Esophagus squamous epithelium (tissue), 4 donors: Measurements from ENCODE around the gene FIGNL2.

Source experiments
- CTCF ChIP-seq, 6 experiments: fragments of 450-650 bp in 4 of 6; fragments of 200-600 bp in 2 of 6; sonication (generic) in 2 of 6; IDR thresholded peaks; one replicate each; pipeline ENCODE4 v1.5.1; 2016 to 2019; ENCODE audit warnings: antibody characterized with exemption in 6 of 6, mild to moderate bottlenecking in 4 of 6, moderate library complexity in 4 of 6
- POLR2A ChIP-seq, 4 donors: fragments of 450-650 bp; IDR thresholded peaks; one replicate each; pipeline ENCODE4 v1.6.1; 2017; ENCODE audit warnings: antibody characterized with exemption in 4 of 4, mild to moderate bottlenecking in 4 of 4, moderate library complexity in 3 of 4

GRCh38 chr12:51801027-51801426 is 47.5 kb downstream of the FIGNL2 start:
- TF ChIP-seq CTCF (IDR thresholded peaks at IDR 0.05) (no peak), POLR2A (IDR thresholded peaks at IDR 0.05) (no peak)
